Stimulated activated CD4-positive, alpha-beta T cell treated with anti-CD3 and anti-CD28 coated beads, Interleukin-15, amount 100 ng/mL, for 48 hours (primary cell): Measurements from ENCODE around the gene FGF2.

Experiments
- DNase-seq, 2 donors: peaks; one replicate each; pipeline ENCODE4 v3.0.0-alpha.2; 2020; ENCODE audit warnings: low read depth in 2 of 2

Gene FGF2

GRCh38 chr4:122895336-122895995, 68.8 kb downstream of the FGF2 start:
- DNase-seq, result no peak

- DNase-seq, result no peak
Observed at GRCh38 chr4:122896270-122896669, 69.6 kb downstream of the FGF2 start.

DNA sequence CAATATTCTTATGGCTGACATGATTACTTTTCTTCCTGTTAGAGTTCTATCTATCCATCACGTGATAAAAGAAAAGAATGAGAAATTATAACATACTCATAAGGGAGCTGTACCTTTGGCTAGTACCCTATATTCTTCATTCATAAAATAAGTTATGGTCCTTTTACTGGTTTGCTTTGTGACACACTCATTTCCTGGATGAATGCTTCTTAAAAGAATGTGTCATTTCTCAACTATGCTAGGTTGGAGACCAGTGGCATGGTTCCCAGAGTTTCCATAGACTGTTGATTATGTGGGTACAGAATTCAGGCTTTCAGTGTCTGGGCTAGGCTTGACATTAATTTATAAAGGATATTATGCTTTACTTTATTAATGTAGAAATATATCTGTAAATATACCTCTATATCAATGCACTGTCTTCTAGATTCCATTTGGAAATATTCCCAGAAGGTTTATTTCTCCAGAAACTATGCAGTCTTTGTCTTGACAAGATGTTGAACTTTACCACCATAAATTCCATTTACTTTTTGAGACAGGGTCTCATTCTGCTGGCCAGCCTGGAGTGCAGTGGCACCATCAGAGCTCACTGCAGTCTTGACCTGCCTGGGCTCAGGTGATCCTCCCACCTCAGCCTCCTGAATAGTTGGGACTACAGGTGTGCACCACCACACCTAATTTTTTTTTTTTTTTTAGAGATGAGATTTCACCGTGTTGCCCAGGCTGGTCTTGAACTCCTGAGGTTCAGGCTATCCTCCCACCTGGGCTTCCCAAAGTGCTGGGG, 71.9 kb downstream of the FGF2 start:
- no peak for DNase-seq

DNA sequence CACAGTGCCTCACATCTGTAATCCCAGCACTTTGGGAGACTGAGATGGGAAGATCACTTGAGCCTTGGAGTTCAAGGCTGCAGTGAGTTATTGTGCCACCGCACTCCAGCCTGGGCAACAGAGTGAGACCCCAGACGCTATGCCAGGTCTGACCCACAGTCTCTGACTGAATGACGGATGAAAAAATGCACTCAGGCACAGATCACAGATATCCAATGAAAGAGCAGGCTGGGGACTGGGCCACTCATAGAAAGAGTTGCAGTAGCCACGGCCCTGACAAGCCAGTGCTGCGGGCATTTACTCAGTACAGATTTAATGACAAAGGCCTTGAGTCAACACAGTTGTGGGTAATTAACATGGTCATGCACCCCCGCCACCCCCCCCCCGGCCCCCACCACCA, 73.1 kb downstream of the FGF2 start:
- no peak for DNase-seq

GRCh38 chr4:122900314-122900713, 73.7 kb downstream of the FGF2 start:
- no peak for DNase-seq

DNA sequence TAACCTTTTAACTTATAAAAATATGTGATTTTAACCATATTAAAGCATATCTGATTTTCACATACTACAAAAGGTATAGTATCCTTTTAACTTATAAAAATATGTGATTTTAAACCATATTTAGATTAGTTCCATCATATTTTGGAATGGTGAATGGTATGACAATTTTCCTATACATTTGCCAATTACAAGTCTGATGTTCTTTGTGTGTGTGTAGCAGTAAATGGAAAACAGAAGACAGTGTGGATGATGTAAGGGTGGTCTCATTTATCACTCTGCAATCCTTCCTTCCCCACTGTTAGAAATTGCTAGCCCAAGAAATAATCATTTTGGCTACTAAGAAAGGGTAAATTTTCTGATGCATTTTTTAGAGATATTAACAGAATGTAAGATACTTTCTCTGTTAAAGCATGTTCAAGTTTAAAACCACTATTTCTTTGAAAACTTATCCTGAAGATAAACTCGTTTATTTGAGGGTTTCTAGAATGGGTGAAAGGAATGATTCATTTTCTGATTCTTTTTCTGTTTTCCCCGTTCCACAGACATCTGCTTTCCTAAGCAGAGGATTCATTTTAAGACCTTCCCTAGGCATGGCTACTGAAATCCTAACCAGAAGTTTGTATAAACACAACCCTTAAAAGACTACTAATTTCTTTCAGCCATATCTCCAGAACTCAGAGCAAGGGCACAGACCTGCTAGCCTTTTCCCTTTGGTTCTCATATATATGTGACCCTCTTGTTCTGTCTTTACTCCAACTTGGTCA, 74.8 kb downstream of the FGF2 start:
- DNase-seq, result no peak

DNA sequence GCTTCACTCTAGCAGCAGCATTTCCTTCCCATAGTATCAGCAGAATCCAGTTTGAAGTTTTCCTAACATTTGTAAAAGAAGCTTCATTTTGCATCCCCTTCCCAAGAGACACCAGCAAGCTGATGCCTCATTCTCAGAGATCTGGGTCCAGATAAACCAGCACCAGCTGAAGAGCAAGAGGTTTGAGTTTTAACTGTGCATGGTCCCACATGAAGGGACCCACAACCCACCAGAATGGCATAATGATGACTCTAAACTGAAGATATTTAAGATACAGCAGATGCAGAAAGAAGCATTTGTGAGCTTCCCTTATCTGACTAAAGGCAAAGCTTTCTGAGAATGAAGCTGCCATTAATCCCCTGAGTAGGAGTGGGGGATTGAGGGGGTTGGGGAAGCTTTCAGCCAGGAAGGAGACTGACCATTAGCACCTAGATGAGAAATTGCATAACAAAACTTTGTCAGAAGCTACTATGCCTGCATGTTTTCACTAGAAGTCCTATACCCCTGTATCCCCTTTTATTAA, 77.2 kb downstream of the FGF2 start:
- no peak for DNase-seq

- no peak for DNase-seq
Observed at GRCh38 chr4:122906859-122907305, 80.3 kb downstream of the FGF2 start.

DNA sequence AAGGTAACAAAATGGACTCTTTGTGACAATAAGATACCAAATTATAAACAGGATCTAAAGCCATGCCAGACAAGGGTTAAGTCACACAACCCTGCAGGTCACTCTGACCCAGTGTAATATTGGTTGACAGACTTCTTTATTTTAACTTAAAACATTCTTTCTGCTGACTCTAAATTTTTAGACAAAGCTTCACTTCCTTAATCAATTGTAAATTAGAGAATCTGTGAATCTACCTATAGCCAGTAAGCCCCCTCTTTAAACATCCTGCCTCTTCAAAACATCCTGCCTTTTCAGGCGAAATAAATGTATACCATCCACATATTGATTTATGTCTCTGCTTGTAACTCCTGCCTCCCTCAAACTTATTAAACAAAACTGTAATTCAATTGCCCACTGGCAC, 81.6 kb downstream of the FGF2 start:
- no peak for DNase-seq

GRCh38 chr4:122909683-122910082, 83.1 kb downstream of the FGF2 start:
- DNase-seq, result no peak

DNA sequence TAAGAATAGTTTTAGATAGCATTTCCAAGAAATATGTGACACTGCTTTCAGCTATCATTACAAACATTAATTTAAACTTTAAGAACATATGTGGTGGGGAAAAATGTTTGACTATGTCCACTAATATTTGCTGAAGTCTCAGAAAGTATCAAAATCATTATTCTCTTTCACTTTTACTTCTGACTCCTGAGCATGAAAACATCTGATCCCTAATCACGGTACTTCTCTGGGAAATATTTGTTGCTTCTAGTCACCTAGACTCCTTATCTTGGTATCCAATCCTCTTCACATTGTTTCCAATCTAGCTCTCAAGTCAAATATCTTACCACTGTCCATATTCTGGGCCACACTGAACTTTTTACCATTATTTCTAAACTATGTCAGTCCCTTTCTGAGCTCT, 85.0 kb downstream of the FGF2 start:
- DNase-seq, result no peak

- DNase-seq, result no peak
Observed at GRCh38 chr4:122912810-122913575, 86.4 kb downstream of the FGF2 start.

GRCh38 chr4:122914292-122914904, 87.8 kb downstream of the FGF2 start:
- DNase-seq, result no peak

- no peak for DNase-seq
Observed at GRCh38 chr4:122914938-122915337, 88.3 kb downstream of the FGF2 start.

DNA sequence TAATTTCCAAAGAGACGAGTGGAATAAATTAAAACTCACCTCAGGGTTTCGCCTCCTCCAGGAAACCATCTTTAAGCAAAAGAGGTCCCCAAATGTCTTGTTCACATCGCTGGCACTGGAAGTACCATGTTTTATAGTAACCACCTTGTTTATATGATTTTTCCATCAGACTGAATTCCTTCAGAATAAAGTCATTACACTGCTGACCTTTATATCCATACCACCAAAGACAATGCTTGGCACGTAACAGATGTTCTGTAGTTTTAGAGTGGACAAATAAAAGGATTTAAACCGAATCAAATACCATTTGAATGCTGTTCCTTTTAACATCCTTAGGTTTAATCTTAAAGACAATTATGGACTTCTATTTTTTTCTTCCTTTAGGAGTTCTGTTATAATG, 91.1 kb downstream of the FGF2 start:
- no peak for DNase-seq

- DNase-seq, result no peak
Observed at GRCh38 chr4:122920473-122920872, 93.8 kb downstream of the FGF2 start.

GRCh38 chr4:122921300-122921699, 94.7 kb downstream of the FGF2 start:
- DNase-seq, result no peak

GRCh38 chr4:122921971-122922876, 95.6 kb downstream of the FGF2 start, which contains the start of gene NUDT6:
TSS of gene NUDT6 (minus strand) at chr4:122922597. CDS start at chr4:122922572, 25 bp downstream.
- peak in 1 of 2 donors; percentile 5 for DNase-seq

GRCh38 chr4:122922877-122923511, 96.4 kb downstream of the FGF2 start:
- peak; percentile 77 to 84 for DNase-seq
